Activated T-cell treated with anti-CD3 and anti-CD28 coated beads, Interleukin-2, amount 50 U/mL, for 72 hours (primary cell): ENCODE results near the gene ITGB8. TPM values are rescaled to one million over a fixed set of nuclear protein-coding genes. Genes with fewer than 3 reads are reported as not detected.

ENCODE experiments used
- ATAC-seq, 2 donors: fragments of 150-1000 bp; cut with Tn5 transposase; replicated peaks in 1 of 2; 2 replicates each; pipeline ENCODE4 v1.10.0; 2021; ENCODE audit warnings: moderate library complexity in 2 of 2, mild to moderate bottlenecking in 1 of 2
- DNase-seq, 2 donors: peaks; one replicate each; pipeline ENCODE4 v3.0.0; 2021 to 2022; ENCODE audit warnings: mixed read lengths in 1 of 2
- H3K27ac Mint-ChIP-seq: one replicate; pipeline ENCODE4 v1.8.0; 2022; ENCODE audit warnings: mild to moderate bottlenecking, moderate library complexity, mixed read lengths
- H3K27me3 Mint-ChIP-seq: one replicate; pipeline ENCODE4 v1.8.0; 2022; ENCODE audit warnings: low read depth, mixed read lengths
- H3K36me3 Mint-ChIP-seq, 2 donors: one replicate each; pipeline ENCODE4 v1.8.0; 2022; ENCODE audit warnings: mixed read lengths in 2 of 2, mild to moderate bottlenecking in 1 of 2; ENCODE audit not compliant: insufficient read depth in 2 of 2
- H3K4me1 Mint-ChIP-seq: one replicate; pipeline ENCODE4 v1.8.0; 2022; ENCODE audit warnings: low read depth, mixed read lengths
- H3K4me3 Mint-ChIP-seq, 2 donors: one replicate each; pipeline ENCODE4 v1.8.0; 2022; ENCODE audit warnings: mild to moderate bottlenecking in 2 of 2, mixed read lengths in 2 of 2, moderate library complexity in 2 of 2
- H3K9me3 Mint-ChIP-seq, 2 donors: one replicate each; pipeline ENCODE4 v1.8.0; 2022; ENCODE audit warnings: mixed read lengths in 2 of 2
- total RNA-seq, 2 donors: library from RNA; stranded (reverse); gene quantifications; one replicate each; pipeline ENCODE4 v1.2.3, GENCODE V29; 2022

The ITGB8 gene
- total RNA-seq, 2 donors from 2014 or later, result 0.02 TPM; not detected in 1

- DNase-seq, result no peak
- Mint-ChIP-seq H3K9me3 (peaks cover 0 to 1% of the 10 kb centered on the region in 2 donors), H3K4me3 (no peak overlapping the region)
Measured at GRCh38 chr7:20438694-20439376, 108.1 kb downstream of the ITGB8 start.

GRCh38 chr7:20439416-20440185, 108.9 kb downstream of the ITGB8 start:
- Mint-ChIP-seq H3K4me3 (no peak overlapping the region), H3K27ac (no peak overlapping the region), H3K9me3 (peaks cover 0 to 1% of the 10 kb centered on the region in 2 donors), H3K27me3 (no peaks in the 10 kb centered on the region), H3K4me1 (no peaks in the 10 kb centered on the region), H3K36me3 (no peaks in the 10 kb centered on the region)
- DNase-seq (no peak), ATAC-seq (no peak)

More at GRCh38 chr7:20438694-20439376, 108.1 kb downstream of the ITGB8 start:
- Mint-ChIP-seq H3K27ac (no peak overlapping the region), H3K4me1 (no peaks in the 10 kb centered on the region), H3K27me3 (no peaks in the 10 kb centered on the region), H3K36me3 (no peaks in the 10 kb centered on the region)
- no peak for ATAC-seq

GRCh38 chr7:20440472-20441105, 109.9 kb downstream of the ITGB8 start:
- no peaks in the 10 kb centered on the region for H3K36me3 Mint-ChIP-seq
- peaks cover 0 to 2% of the 10 kb centered on the region in 2 donors for H3K9me3 Mint-ChIP-seq
- H3K4me1 Mint-ChIP-seq, result no peaks in the 10 kb centered on the region
- no peak for ATAC-seq
- no peaks in the 10 kb centered on the region for H3K27me3 Mint-ChIP-seq
- no peak overlapping the region for H3K4me3 Mint-ChIP-seq
- no peak overlapping the region for H3K27ac Mint-ChIP-seq
- DNase-seq, result peak; percentile 5 to 15

- no peak overlapping the region for H3K4me3 Mint-ChIP-seq
- H3K36me3 Mint-ChIP-seq, result no peaks in the 10 kb centered on the region
- ATAC-seq (no peak), DNase-seq (no peak)
- no peaks in the 10 kb centered on the region for H3K27me3 Mint-ChIP-seq
- no peak overlapping the region for H3K27ac Mint-ChIP-seq
- peaks cover 0 to 3% of the 10 kb centered on the region in 2 donors for H3K9me3 Mint-ChIP-seq
- no peaks in the 10 kb centered on the region for H3K4me1 Mint-ChIP-seq
Measured at GRCh38 chr7:20441346-20441745, 110.6 kb downstream of the ITGB8 start.

- Mint-ChIP-seq H3K4me3 (no peak overlapping the region), H3K27ac (no peak overlapping the region), H3K27me3 (no peaks in the 10 kb centered on the region), H3K4me1 (no peaks in the 10 kb centered on the region), H3K9me3 (peaks cover 0 to 3% of the 10 kb centered on the region in 2 donors), H3K36me3 (no peaks in the 10 kb centered on the region)
- DNase-seq, result no peak
- no peak for ATAC-seq
Measured at GRCh38 chr7:20441991-20442441, 111.3 kb downstream of the ITGB8 start.

- Mint-ChIP-seq H3K9me3 (peaks cover 0 to 3% of the 10 kb centered on the region in 2 donors), H3K4me1 (no peaks in the 10 kb centered on the region), H3K27ac (no peak overlapping the region), H3K27me3 (no peaks in the 10 kb centered on the region), H3K36me3 (no peaks in the 10 kb centered on the region), H3K4me3 (no peak overlapping the region)
- no peak for DNase-seq
- ATAC-seq, result no peak
Measured at GRCh38 chr7:20442951-20443350, 112.3 kb downstream of the ITGB8 start.

DNA sequence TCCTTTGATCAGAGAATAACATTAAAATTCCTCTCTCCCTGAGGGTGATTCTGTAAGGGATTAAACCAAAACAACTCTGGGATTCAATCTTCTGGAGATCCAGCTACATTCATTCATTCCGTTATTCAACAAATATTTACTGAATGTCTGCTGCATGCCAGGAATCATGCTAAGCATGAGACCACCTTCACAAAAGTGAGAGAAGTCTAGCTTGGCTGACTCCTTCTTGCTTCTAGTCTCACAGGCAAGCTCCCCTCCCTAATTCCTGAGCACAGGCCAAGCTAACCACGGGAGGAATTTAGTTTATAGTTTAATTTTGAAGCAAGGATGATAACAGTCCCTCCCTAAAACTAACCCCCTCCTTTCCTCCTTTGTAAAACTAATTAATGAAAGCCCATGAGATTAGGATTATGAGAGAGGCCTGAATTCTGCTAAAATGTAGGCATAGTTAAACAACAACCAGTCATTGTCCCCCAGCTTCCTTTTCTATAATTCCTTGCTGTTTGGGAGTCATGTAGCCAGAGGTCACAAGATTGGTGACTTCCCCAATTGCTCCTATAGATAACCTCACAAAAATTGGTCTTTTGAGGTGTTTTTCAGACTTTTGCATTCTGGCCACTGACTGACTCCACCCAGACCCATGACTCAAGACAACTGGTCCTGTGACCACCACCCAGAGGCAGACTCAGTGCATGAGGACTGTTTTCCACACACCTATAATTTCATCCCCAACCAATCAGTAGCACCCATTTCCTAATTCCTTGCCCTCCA, 113.5 kb downstream of the ITGB8 start:
- ATAC-seq (no peak), DNase-seq (no peak)
- Mint-ChIP-seq H3K27ac (no peak overlapping the region), H3K4me3 (no peak overlapping the region), H3K27me3 (no peaks in the 10 kb centered on the region), H3K36me3 (no peaks in the 10 kb centered on the region), H3K9me3 (peaks cover 0 to 3% of the 10 kb centered on the region in 2 donors), H3K4me1 (no peaks in the 10 kb centered on the region)

- H3K27ac Mint-ChIP-seq, result no peak overlapping the region
- no peak overlapping the region for H3K4me3 Mint-ChIP-seq
Measured at GRCh38 chr7:20447021-20447650, 116.4 kb downstream of the ITGB8 start.

DNA sequence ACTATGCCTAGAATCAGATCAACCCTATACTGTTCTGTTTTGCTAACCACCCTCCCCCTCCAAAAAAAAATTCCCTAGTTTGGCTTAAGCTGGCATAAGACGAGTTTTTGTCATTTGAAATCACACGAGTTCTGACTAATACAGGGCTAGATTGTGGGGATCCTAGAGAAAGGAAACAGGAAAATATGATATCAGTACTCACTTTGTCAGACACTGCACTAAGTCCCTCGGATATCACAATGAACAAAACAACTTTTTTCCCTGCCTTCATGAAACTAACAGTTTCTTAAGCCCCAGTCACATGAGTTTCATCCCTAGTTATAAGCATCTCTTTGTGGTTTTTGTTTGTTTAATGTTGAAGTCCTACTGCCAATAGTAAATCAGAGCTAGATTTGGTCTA, 118.5 kb downstream of the ITGB8 start:
- DNase-seq (no peak), ATAC-seq (no peak)
- Mint-ChIP-seq H3K36me3 (no peaks in the 10 kb centered on the region), H3K9me3 (peaks cover 0 to 1% of the 10 kb centered on the region in 2 donors), H3K4me1 (no peaks in the 10 kb centered on the region), H3K27ac (no peak overlapping the region), H3K4me3 (no peak overlapping the region), H3K27me3 (no peaks in the 10 kb centered on the region)

More at GRCh38 chr7:20447021-20447650, 116.4 kb downstream of the ITGB8 start:
- Mint-ChIP-seq H3K9me3 (peaks cover 0 to 3% of the 10 kb centered on the region in 2 donors), H3K36me3 (no peaks in the 10 kb centered on the region), H3K27me3 (no peaks in the 10 kb centered on the region), H3K4me1 (no peaks in the 10 kb centered on the region)
- no peak for DNase-seq
- ATAC-seq, result no peak

DNA sequence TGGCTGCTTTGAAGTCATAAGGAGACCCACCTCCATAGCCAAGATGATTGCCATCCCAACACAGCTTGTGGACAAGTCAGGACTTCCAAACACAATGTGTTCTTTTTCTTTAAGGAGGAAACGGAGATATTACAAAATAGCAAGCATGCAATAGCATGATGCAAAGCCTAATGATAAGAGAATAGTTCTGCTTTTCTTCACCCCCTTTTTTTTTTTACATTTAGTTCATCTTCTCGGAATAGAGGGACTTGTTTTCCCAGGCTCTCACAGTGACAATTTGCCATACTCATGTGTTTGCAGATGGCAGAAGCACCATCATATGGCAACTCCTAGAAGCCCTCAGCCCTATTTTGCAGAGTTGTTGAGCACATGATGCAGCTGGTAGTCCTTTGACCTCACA, 119.8 kb downstream of the ITGB8 start:
- ATAC-seq (no peak), DNase-seq (no peak)
- Mint-ChIP-seq H3K36me3 (no peaks in the 10 kb centered on the region), H3K9me3 (peaks cover 0 to 1% of the 10 kb centered on the region in 2 donors), H3K4me3 (no peak overlapping the region), H3K27ac (no peak overlapping the region), H3K4me1 (no peaks in the 10 kb centered on the region), H3K27me3 (no peaks in the 10 kb centered on the region)

GRCh38 chr7:20454202-20454601, 123.5 kb downstream of the ITGB8 start:
- no peak for DNase-seq
- no peak overlapping the region for H3K27ac Mint-ChIP-seq
- no peaks in the 10 kb centered on the region for H3K4me1 Mint-ChIP-seq
- ATAC-seq, result no peak
- H3K9me3 Mint-ChIP-seq, result no peaks in the 10 kb centered on the region
- no peaks in the 10 kb centered on the region for H3K27me3 Mint-ChIP-seq
- H3K4me3 Mint-ChIP-seq, result no peak overlapping the region
- no peaks in the 10 kb centered on the region for H3K36me3 Mint-ChIP-seq

DNA sequence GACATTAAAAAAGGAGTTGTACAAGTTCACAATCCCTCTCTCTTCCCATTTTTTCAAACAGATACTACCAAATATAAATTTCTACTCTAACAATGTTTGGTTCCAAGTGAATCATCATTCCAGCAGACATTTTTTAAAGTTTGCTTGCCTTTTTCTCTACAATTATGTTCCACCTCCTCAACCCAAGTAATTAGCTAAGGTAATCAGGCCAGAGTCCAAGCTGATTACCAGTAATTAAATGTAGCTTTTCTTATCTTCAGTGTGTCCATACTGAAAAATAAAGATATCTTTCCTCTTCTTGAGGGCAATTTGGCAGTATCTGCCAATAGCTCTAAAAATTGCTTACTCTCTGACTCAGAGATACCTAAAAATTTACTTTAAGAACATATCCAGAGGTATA, 126.0 kb downstream of the ITGB8 start:
- Mint-ChIP-seq H3K27me3 (no peaks in the 10 kb centered on the region), H3K27ac (no peak overlapping the region), H3K9me3 (no peaks in the 10 kb centered on the region), H3K4me3 (no peak overlapping the region), H3K36me3 (no peaks in the 10 kb centered on the region), H3K4me1 (no peaks in the 10 kb centered on the region)
- ATAC-seq, result no peak
- DNase-seq, result no peak
